Activated CD8-positive, alpha-beta memory T cell treated with anti-CD3 and anti-CD28 coated beads for 4 hours (primary cell): ENCODE measurements around the gene SLC6A7.
"Not testable (repeated sequence)": the region's sequence is repeated elsewhere in the genome, so short reads cannot be mapped to it uniquely, and the experiment has no call there.

Experiments
- DNase-seq, 2 donors: peaks; one replicate each; pipeline ENCODE4 v3.0.0-alpha.2; 2020; ENCODE audit warnings: low read depth in 2 of 2

The SLC6A7 gene

DNA sequence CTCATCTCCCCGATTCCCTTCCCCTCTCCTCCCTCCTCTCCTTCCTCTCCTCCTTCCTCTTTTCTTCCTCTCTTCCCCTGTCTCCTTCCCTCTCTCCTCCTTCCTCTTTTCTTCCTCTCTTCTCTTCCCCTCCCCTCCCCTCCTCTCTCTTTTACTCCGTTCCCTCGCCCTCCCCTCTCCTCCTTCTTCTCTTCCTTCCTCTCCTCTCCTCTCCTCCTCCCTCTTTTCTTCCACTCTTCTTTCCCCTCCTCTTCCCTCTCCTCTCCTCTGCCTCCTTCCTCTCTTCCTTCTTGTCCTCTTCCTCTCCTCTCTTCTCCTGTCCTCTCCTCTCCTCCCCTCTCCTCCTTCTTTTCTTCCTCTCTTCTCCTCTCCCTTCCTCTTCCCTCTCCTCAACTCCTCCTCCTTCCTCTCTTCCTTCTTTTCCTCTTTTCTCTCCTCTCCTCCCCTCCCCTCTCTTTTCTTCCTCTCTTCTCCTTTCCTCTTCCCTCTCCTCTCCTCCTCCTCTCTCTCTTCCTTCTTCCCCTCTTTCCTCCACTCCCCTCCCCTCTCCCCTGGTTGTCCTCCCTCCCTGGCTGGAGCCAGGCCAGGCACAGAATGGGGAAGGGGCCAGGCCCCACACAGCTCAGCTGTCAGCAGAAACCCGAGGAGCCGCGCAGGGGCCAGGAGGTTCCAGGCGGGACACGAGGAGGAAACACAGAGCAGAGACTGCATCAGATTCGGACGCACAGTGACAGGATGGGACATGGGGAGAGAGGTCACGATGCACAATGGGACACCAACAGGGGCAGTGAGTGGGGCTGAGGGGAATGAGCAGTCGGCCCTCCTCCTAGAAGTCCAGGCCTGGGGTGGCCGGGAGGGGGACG, 51.7 kb downstream of the SLC6A7 start:
- no peak for DNase-seq

- DNase-seq = no peak
Observed at GRCh38 chr5:150242251-150242894, 52.5 kb downstream of the SLC6A7 start.

DNA sequence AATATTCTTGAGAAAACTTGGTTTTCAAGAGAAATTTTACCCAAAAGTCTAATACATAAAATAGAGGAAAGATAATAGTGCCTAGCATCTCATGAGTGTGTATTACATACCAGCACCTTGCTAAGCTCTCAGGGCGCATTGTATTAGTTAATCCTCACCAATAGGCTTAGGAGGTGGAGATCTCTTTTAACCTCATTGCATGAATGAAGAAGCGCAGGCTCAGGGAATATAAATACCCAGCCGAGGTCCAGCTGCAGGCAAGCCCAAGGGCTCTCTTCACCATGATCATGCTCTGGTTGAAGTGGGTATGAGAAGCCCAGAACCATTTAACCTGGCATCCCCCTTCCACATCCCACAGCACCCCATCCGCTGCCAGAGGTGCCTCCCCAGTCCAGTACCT, 53.7 kb downstream of the SLC6A7 start:
- no peak for DNase-seq

DNA sequence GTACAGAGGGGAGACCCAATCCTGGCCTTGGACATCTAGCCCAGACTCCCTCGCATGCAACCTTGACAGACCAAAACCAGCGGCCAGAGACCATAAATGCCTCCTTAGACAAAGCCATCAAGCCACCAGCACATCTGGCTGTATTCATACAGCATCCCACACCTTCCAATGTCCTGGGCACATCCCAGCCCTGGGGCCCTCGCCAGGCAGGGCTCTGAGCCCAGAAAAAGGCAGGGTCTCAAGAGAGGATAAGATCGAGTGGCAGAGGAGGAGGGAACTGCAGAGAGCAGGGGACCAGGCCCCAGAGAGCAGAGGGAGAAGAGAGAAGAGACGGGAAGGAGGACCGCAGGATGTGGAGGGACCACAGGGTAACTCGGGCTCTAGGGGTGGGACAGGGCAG, 54.3 kb downstream of the SLC6A7 start:
- no peak for DNase-seq

- no peak for DNase-seq
Observed at GRCh38 chr5:150245111-150245789, 55.4 kb downstream of the SLC6A7 start.

GRCh38 chr5:150245808-150246207, 55.9 kb downstream of the SLC6A7 start:
- DNase-seq = no peak

DNA sequence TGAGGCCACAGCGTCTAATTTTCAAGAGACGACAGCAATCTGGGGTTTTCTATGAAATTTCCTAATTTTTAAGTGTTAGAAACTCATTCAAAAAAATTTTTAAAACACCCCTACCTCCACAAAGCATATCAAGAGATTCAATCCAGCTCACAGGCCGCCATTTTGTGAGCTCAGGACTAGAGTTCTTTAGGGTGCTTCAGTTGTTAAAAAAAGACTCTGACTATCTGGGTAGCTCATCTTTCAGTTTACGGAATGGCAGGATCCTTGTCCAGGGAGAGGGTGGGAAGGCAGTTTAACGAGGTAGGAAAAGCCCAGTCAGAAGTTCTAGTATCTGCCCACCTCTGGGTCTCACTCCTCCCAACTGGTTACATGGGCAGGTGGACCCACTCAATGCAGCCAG, 56.6 kb downstream of the SLC6A7 start:
- DNase-seq = no peak

GRCh38 chr5:150246835-150247234, 57.0 kb downstream of the SLC6A7 start:
- DNase-seq = no peak

DNA sequence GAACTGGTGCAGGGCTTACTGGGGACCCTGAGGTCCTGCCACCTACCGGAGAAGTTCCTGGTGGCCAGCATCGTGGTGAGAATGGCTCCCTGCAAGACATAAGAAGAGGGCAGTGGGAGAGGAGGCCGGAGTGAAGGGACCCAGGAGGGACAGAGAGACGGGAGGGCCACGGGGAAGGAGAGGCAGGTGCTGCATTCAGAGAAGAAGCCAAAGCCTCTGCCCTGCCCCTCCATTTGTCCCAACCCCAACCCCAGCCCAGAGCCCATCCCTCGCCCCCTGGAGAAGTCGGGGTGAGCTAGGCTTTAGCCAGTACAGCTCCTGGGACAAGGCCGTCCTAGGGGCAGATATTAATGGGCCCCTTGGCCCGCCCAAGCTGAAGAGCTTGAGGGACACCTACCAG, 57.9 kb downstream of the SLC6A7 start:
- no peak for DNase-seq

DNA sequence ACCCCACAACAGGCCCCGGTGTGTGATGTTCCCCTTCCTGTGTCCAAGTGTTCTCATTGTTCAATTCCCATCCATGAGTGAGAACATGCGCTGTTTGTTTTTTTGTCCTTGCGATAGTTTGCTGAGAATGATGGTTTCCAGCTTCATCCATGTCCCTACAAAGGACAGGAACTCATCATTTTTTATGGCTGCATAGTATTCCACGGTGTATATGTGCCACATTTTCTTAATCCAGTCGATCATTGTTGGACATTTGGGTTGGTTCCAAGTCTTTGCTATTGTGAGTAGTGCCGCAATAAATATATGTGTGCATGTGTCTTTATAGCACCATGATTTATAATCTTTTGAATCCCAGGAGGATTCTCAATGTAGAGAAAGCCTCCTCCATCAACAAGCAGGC, 58.6 kb downstream of the SLC6A7 start:
- not testable (repeated sequence) for DNase-seq

GRCh38 chr5:150248946-150249345, 59.1 kb downstream of the SLC6A7 start:
- no peak for DNase-seq

DNA sequence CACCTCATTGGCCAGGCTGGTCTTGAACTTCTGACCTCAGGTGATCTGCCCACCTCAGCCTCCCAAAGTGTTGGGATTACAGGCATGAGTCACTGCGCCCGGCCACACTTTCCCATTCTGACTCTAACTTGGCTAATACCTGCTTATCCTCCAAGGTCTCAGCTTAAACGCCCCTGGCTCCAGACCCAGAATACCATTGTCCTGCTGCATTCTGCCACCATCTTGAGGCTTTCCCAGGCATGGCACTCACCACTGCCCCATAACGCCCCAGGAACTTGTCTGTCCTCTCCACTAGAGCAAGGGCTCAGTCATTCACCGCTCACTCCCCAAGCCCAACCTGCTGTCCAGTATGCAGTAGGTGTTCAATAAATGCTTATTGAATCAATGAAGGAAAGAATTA, 59.9 kb downstream of the SLC6A7 start:
- DNase-seq = no peak

DNA sequence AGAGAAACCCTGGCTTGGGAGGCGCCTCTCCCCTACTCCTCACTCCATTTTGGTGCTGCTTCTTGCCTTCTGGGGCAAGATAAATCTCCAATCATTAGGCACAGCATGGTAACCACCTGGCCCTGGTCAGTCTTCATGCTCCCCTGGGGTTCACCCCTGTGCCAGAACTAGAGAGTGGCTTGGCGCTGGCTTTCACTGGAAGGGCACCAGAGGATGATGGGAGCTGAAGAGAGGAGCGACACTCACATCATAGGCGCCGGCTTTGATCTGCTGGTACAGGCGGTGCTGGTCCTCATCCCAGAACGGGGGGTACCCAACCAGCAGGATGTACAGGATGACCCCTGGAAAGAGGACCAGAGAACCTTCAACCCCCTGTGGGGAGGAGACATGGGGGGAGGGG, 61.6 kb downstream of the SLC6A7 start:
- no peak for DNase-seq

DNA sequence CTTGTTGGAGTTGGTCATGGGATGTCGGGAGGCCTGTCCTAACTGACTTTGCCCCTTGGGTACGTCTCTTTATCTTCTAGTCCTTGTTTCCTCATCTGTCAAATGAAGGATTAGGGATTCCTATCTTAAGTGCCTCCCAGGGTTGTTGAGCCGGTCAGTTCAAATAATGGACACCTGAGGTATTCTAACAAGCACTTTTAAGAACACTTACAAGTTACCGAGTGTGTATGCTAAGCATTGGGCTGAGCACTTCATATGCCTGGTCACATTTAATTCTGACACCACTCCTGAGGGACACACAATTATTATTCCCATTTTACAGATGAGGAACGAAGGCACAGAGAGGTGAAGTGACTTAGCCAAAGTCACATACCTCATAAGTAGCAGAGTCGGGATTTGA, 62.6 kb downstream of the SLC6A7 start:
- DNase-seq = no peak

GRCh38 chr5:150253416-150254208, 63.8 kb downstream of the SLC6A7 start:
- DNase-seq = no peak

DNA sequence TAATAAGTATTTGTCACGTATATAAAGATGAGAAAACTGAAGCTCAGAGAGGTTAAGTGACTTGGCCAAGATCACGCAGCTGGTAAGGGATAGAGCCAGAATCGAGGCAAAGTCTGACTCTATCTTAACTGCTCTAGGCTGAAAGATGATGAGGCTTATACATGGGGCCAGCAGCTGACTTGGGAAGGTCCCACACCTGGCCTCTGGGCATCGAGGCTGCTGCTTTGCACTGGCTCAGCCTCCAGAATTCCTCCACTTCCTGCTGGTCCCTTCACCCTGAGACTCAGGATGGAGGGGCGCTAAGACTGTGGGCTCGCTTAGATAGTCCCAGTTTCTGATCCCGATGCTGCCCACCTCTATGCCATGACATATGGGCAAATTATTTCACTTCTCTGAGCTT, 64.5 kb downstream of the SLC6A7 start:
- no peak for DNase-seq

DNA sequence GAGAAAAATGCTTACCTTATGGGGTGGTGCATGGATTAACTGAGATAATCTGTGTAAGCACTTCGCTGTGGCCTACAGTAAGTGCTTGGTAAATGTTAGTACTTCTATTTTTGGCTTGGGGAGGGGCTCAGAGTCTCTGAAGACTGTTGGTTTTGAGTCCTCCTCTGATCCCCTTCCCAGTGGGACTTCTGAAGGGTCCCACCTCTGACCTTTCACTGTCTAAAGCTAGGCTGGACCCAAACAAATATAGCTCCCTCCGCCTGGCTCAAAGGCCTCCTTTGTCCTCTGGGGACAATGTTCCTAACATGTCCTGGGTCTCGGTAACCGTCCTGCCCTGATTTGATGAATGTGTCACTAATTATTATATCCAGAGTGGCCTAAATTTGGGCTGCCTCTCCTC, 64.9 kb downstream of the SLC6A7 start:
- DNase-seq = no peak

DNA sequence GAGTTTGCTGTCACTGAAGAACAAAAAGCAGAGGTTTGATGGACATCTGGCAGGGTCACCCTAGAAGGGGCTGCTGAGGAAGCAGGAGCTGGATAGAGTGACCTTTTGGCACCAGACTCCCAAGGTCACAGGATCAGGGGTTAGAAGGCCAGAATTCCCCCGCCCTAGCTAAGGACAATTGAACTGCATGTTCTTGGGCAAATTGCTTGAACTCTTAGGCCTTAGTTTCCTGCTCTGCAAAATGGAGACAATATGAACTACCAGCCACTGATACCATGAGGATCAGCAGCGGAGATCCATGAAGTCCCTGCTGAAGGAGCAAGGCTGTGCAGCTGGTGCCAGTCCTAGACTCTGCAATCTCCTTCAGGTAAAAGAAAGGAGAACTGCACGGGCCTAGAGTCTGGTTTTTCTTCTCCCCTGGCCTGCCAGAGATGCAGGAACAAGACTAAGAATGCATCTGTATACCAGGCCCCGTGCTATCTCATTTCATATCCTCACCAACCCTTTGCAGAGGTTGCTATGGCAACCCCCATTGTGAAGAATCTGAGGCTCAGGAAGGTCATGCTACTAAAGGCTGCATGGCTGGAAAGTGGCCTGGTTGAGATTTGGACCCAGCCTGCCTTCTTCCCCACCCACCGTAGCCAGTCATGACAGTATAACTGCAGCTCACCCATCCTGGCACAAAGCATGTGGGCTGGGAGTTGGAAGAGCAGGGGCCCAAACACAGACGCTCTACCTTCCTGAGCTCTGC, 66.0 kb downstream of the SLC6A7 start:
- DNase-seq = no peak

GRCh38 chr5:150256410-150257064, 66.7 kb downstream of the SLC6A7 start:
- DNase-seq = no peak

DNA sequence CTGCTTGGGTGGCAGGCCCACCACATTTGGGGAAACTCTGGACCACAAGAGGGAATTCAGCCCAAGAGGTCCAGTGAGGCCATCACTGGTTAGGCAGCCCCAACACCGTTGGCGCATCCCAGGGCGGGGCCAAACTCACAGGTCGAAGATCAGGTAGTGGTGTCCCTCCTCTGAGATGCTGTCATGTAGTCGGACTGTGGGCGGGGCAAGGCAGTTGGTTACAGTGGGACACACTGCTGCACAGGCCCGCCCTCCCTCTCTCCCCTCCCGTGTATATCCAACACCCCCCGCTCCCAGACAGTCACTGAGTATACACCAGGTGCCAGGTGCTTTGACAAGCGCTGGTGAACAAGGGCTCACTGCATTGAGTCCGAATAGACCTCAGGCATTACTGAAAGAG, 67.6 kb downstream of the SLC6A7 start:
- DNase-seq = no peak

GRCh38 chr5:150258130-150258529, 68.3 kb downstream of the SLC6A7 start:
- no peak for DNase-seq
